Measurements from ENCODE around the gene INAFM1.
"Not testable (repeated sequence)": the region's sequence is repeated elsewhere in the genome, so short reads cannot be mapped to it uniquely, and the experiment has no call there.

INAFM1 gene

DNA sequence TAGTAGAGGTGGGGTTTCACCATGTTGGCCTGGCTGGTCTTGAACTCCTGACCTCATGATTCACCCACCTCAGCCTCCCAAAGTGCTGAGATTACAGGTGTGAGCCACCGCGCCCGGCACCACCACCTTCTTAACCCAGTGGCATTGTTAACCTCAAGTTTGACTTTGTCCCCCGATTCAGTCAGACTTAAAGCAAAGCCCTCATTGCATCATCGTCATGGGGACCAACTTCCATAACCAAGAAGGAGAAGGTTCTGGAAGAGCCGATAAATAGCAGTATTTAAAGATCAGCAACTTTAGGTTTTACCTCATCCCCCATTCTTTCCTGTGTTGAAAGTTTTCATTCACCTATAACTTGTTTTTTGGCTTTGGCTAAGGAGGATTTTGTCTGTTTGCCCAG lies 6.7 kb upstream of the INAFM1 start:
- DNase-seq (ENCODE audit: low spot score) = no peak

DNA sequence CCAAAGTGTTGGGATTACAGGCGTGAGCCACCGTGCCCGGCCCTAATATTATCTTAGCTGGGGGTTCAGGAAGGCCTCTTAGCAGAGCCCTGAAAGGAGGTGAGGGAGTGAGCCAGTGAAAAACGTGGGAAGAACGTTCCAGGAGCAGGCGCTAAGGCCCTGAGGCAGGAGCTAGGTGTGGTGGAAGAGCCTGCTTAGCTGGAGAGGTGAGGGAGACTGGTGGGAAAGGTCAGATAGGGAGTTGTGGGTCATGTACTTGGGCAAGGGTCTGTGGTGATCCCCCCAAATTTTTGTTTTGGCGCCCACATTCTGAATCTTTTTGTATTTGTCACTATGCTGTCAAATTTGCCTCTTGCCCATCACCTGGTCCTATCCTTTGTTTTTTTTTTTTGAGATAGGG lies 5.1 kb upstream of the INAFM1 start:
- no peak for DNase-seq (ENCODE audit: low spot score)

DNA sequence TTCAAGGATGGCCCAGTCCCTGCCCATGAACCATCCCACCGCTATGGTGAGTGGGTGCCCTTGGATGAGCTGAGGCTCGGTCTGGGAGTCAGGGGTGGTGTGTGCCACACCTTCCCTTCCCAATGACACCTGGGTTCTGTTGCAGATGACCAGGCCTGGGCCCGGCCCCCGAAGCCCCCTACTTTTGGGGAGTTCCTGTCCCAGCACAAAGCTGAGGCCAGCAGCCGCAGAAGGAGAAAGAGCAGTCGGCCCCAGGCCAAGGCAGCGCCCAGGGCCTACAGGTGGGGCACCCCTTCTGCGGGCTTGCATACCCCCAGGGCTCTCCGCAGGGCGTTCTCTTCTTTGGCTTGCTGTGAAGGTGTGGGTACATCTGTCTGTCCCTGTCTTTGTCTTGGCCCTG lies 4.3 kb upstream of the INAFM1 start:
- DNase-seq (ENCODE audit: low spot score) = no peak

DNA sequence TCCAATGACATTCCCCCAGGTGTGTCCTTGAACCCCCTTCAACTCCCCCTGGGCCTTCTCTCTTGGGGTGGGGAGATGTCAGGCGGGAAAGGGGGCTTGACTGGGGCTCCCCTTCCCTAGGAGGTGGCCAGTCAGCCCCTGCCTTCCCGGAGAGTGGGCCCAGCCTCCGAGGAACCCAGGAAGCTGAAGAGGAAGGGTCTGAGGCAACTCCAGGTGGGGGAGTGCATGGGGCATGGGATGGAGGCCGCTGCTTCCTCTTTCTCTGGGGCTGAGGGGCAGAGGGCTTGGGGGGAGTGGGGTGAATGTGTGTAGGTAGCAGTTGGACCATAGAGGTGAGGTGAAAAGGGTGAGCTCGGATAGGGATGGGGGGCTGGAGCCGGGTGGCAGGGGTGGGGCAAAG lies 2.7 kb upstream of the INAFM1 start:
- DNase-seq (ENCODE audit: low spot score) = no peak

DNA sequence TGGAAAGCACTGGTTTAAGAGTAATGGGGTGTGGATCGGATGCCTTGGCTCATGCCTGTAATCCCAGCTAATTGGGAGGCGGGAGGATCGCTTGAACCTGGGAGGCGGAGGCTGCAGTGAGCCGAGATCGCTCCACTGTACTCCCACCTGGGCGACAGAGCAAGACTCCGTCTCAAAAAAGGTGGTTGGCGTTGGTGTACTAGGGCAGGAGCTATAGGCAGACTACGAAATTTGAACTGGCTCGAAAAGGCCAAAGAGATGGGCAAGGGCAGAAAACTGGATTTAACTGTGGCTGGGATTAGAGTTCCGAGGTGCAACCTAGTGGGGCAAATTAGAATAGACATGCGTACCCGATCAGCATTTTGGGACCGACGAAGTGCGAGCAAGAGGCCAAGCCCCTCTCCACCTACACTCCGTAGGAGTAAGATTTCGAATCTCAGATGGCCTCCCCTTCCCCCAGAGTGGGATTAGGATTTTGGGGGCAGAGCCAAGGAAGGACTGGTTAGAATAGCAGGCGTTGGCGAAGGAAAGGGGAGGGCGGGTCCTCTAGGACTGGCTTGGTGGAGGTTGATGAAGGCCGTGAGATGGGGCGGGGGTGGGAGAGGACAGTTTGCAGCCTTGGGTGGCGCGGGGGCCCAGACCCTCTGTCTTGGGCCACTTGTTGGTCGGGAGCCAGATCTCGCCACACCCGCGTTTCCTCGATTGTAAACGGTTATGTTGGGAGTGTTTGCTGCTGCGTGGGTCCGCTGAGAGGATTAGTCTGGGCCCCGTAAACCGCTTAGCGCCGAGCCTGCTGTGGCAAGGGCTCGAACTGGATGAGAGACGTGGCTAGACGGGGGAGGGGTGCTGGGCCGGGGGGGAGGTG lies 2.0 kb upstream of the INAFM1 start:
- DNase-seq (ENCODE audit: low spot score) = no peak

DNA sequence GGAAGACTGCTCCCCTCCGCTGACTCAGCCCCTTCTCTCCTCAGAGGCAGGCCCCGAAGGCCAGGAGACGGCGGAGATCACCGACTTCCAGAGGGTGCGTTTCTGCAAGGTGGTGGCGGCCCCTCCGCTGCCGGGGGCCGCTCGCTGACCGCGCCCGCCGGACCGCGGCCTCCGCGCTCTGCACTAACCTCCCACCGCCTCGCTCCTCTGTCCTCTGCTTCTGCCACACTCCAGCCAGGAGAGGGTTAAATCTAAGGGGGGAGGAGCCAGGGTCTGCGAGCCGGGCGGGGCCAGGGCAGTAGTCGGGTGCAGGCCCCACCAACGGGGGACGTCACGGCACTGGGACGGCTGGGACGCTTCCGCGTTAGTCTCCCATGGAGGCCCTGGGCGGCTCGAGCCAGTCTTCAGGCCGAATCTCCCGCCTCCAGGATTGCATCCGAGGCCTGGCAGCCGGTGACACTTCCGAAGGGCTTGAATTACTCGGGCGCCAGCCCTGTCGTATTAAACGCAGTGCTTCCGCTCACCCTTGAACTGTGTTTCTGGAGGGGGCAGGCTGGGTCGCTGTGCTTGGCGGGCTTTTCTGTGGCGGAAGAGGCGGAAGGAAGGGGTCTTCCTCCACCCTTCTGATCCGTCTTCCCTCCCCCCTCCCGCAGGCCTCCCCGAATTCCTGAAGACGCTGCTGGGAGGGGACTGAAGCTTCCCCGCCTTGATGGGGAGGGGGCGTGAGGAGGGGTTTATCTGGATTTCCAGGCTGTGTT lies 1.2 kb upstream of the INAFM1 start:
- peak; percentile 89 for DNase-seq (ENCODE audit: low spot score)

DNA sequence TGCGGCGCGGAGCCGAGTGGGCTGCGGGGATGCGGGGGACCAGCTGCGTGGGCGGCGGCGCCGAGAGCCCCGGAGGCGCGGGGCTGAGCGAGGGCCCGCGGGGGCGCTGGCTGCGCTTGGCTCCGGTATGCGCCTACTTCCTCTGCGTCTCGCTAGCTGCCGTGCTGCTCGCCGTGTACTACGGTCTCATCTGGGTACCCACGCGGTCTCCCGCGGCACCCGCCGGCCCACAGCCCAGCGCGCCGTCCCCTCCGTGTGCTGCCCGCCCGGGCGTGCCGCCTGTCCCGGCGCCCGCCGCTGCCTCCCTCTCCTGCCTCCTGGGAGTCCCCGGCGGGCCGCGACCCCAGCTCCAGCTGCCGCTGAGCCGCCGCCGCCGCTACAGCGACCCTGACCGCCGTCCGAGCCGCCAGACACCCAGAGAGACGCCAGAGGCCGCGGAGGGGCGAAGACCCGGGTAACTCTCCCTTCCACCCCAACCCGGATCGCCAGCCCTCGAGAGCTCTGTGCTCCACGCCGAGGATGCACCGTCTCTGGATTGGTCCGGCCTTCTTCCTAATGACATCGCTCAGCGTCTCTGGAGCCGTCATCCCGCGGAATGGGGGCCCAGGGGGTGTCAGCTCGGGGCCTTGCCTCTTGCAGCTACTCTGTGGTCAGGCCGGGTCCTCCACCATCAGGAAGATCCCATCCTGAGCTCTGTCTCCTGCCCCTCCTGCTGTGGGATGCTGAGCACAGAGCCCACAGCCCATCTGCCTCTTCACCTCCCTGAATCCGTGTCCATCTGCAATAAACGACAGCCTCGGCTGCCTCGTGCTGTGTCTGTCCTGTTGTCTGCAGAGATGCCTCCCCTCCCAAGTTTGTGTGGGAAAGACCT lies 441 bp downstream of the INAFM1 start:
- no peak for DNase-seq (ENCODE audit: low spot score)

DNA sequence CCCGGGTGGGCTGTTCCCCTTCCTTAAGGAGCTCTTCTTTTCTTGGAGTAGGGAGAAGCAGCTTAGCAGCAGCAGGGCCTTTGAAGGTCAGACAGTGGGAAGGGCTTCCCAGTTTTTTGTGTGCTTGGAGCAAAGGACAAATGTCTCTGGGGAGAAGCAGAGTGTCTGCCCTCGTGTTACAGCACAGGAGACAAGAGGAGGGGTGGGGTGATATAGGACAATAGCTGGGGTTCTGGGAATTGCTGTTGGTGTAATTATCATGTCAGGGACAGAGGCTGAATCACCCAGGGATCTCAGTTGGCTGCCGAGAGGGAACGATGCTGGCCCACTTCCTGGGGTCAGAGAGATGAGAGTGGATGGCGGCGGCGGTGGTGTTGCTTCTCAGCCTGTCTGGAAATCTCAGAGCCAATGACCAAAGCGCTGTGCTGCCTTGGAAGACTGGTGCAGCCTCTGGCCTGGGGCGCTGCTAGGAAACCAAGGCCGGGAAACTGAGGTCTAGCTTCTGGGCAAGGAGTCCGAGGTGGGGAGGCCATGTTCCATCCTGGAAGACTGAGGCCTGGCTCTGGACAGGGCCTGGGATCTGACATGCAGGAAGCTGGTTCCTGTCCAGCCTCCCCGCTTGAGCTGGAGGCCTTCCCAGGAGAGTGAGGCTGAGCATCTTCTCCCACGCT lies 1.2 kb downstream of the INAFM1 start:
- no peak for DNase-seq (ENCODE audit: low spot score)

DNA sequence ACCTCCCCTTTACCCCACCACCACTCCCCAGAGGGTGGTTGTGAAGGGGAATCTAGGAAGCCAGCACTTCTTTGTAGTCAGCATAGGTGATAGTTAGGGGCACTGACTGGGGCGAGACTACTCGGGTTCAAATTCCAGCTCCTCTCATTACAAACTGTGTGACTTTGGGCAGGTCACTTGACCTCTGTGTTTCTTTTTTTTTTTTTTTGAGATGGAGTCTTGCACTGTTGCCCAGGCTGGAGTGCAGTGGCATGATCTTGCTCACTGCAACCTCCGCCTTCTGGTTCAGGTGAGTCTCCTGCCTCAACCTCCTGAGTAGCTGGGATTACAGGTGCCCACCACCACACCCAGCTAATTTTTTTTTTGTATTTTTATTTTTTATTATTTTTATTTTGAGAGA lies 1.8 kb downstream of the INAFM1 start:
- not testable (repeated sequence) for DNase-seq (ENCODE audit: low spot score)

DNA sequence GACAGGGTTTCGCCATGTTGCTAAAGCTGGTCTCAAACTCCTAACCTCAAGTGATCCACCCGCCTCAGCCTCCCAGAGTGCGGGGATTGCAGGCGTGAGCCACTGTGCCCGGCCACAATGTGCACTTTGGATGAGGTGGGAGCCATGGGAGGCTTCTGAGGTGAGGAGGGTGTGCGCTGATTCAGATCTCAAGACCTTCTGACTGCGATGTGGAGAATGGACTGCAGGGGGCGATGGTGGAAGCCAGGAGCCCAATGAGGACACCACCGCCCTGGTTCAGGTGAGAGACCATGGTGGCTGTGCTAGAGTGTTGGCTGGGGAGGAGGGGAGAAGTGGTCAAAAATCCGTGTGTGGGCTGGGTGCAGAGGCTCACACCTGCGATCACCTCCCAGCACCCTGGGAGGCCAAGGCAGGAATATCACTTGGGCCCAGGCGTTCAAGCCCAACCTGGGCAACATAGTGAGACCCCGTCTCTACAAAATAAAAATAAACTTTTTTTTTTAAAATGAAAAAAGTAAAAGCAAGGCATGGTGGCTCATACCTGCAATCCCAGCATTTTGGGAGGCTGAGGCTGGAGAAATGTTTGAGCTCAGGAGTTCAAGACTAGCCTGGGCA lies 5.6 kb downstream of the INAFM1 start:
- DNase-seq (ENCODE audit: low spot score) = peak; percentile 66

DNA sequence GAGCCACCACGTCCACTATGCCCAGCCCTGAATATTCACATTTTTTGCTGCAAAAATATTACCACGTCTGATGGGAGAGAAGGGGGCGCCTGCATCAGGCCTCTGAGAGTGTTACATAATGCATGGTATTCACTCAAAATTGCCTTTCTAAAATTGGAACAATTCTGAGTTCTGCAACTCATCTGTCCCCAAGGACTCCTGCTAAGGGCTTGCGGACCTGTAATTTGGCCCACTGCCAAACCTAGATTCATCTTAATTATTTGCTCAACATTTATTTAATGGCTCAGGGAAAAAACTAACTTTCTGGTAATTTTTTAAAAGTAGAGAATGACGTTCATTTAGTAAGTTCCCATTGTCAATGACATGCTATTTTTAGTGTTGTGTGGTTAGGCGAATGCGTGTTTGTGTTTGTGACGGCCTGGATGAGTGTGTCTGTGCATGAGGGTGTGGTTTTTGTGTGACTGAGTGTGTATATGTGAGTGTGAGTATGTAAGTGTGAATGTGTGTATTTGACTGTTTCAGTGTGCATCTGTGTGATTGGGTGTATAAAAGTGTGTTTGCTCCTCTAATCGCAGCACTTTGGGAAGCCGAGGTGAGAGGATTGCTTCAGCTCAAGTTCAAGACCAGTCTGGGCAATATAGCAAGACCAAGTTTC lies 8.8 kb downstream of the INAFM1 start:
- DNase-seq (ENCODE audit: low spot score) = no peak

DNA sequence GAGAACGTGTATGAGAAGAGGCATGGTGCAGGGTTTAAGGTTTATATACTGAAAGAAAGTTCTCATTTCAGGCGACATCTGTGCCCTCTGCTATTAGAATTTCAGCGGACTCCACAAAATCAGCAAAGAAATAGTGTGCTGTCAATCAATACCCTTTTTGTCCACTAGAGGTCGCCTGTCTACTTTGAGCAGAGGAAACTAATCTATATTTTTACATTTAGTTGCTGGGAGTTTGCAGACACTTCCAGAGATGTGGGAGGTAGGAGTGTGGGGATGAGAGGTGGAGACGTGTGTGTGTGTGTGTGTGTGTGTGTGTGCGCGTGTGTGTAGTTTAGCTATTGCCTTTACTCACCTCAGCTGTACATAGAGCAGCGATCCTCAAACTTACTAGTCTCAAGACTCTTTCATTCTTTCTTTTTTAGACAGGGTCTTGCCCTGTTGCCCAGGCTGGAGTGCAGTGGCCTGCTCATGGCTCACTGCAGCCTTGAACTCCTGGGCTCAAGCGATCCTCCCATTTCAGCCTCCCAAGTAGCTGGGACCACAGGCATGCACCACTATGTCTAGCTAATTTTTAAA lies 9.7 kb downstream of the INAFM1 start:
- DNase-seq (ENCODE audit: low spot score) = peak; percentile 78

DNA sequence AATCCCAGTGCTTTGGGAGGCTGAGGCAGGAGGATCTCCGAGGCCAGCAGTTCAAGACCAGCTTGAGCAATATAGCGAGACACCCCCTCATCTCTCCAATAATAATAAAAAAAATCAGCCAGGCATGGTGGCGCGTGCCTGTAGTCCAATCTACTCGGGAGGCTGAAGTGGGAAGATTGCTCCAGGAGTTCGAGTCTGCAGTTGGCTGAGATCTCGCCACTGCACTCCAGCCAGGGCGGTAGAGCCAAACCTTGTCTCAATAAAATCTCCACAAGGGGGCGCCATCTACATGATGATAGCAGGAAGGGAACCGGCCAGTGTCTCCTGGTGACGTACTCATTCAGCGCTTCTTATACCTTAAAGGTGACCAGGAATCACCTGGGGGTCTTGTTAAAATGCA lies 21.4 kb downstream of the INAFM1 start:
- DNase-seq (ENCODE audit: low spot score) = peak; percentile 90

DNA sequence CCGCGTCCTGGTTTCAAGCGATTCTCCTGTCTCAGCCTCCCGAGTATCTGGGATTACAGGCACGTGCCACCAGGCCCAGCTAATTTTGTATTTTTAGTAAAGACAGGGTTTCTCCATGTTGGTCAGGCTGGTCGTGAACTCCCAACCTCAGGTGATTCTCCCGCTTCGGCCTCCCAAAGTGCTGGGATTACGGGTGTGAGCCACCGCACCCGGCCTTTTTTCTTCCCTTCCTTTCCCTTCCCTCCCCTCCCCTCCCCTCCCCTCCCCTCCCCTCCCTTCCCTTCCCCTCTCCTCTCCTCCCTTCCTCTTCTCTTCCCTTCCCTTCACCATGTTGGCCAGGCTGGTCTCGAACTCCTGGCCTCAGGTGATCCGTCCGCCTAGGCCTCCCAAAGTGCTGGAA lies 26.2 kb downstream of the INAFM1 start:
- not testable (repeated sequence) for DNase-seq (ENCODE audit: low spot score)

DNA sequence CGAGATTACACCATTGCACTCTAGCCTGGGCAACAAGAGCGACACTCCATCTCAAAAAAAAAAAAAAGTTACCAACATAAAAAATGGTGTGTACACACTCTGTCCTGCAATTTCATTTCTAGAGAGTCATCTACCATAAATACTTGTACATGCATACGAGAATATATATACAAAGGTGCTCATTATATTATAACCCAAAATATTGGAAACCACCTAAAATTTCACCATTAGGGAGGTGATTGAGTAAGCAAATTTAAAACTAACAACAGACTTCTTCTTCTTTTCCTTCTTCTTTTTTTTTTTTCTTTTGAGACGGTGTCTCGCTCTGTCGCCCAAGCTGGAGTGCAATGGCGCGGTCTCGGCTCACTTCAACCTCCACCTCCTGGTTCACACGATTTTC lies 27.6 kb downstream of the INAFM1 start:
- no peak for DNase-seq (ENCODE audit: low spot score)

DNA sequence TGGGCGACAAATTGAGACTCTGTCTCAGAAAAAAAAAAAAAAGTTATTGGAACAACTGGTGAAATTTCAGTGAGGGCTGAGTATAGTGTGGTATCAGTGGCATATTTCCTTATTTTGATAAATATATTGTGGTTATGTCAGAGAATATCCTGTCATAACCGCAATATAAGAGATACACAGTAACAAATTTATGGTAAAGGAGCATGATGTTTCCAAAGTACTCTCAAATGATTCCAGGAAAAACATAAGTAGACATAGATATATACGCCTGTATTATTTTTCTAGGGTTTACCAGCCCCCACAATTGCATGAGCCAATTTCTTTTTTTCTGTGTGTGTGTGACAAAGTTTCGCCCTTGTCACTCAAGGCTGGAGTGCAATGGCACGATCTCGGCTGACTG lies 29.3 kb downstream of the INAFM1 start:
- no peak for DNase-seq (ENCODE audit: low spot score)

DNA sequence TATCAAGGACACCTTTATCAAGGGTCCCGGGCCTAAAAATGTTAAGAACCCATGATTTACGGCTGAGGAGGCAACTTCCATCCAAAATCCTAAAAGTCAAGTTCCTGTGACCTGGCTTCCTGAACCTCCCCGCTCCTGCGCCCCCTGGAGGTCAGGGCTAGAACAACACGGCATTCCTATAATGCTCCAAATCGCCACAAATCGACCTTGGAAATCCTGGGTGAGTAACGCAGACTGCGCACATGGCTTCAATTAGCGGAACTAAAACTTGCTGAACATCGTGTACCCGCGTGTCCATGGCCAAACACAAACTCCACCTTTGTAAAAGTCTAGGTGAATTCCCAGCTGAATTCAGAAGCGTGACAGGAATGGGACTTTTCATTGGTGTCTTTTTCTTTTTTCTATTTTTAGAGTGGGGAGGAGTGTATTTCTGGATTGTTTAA lies 30.6 kb downstream of the INAFM1 start:
- DNase-seq (ENCODE audit: low spot score) = peak; percentile 49

DNA sequence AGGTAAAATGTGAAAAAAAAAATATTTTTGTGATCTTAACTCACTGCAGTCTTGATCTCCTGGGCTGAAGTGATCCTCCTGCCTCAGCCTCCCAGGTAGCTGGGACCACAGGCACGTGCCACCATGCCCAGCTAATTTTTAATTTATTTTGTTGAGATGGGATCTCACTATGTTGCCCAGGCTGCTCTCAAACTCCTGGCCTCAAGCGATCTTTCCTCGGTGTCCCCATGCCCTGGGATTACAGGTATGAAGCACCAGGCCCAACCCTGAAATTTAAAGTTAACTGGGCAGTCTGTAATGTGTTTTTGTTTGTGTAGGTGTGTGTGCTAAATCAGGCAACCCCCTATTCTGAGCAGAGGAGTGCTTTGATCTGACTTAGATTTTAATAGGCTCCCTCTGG lies 31.6 kb downstream of the INAFM1 start:
- DNase-seq (ENCODE audit: low spot score) = no peak

DNA sequence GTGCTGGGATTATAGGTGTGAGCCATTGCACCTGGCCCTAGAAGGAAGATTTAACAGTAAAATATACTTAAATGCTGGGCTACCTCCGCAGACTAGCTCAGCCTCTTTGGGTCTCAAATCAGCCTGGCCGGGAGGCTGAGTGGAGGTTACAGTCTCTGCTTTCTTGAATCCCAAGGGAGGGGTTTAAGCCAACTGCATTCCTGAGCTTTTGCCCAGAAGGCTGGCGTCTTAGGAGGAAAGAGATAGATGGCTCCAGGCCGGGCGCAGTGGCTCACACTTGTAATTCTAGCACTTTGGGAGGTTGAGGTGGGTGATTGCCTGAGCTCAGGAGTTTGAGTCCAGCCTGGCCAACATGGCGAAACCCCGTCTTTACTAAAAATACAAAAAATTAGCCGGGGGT lies 34.4 kb downstream of the INAFM1 start:
- no peak for DNase-seq (ENCODE audit: low spot score)

DNA sequence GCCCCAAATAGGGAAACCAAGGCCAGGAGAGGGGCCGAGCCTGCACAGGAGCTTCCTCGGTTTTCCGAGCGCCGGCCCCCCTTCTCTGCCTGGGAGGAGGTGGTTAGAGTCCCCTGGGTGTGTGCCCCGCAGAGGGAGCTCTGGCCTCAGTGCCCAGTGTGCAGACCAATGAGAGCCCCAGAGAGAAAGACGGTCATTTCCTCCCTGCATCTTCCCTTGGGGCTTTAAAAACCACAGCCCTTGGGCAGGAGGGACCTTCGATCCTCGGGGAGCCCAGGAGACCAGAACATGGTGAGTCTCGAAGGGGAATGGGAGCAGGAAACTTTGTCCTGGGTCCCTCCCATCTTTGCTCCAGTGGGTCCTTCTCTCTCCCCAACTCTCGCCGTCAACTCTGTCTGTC lies 34.9 kb downstream of the INAFM1 start, which contains the start of gene C5AR1:
Gene C5AR1 (plus strand): TSS at position 254 of the 400 bp plus-strand sequence. CDS start 35 bp downstream, at position 289.
- no peak for DNase-seq (ENCODE audit: low spot score)

Data from activated CD4-positive, alpha-beta T cell treated with anti-CD3 and anti-CD28 coated beads, Interleukin-2, Interleukin-4, amounts not matched to agents 100 ng/mL and 50 ng/mL, durations not matched to agents 16 hours and 8 hours (primary cell).